ENCODE results near the gene ASTL. TPM values are rescaled to one million over a fixed set of nuclear protein-coding genes. Genes with fewer than 3 reads are reported as not detected.
A peak's percentile ranks its signal among the peaks of the same experiment; 100 is the strongest.

The ASTL gene
- total and polyA plus RNA-seq, 2 experiments from 2014 or later = not detected

GRCh38 chr2:96146153-96146880 is 8.0 kb upstream of the ASTL start:
- Histone ChIP-seq H3K9ac (no peak overlapping the region), H3K79me2 (ENCODE audit: insufficient read depth) (no peaks in the 10 kb centered on the region), H3K27me3 (replicated peaks; ENCODE audit: insufficient read depth) (no peaks in the 10 kb centered on the region), H2AFZ (no peak overlapping the region), H4K20me1 (ENCODE audit: insufficient read depth) (no peaks in the 10 kb centered on the region), H3K36me3 (ENCODE audit: low read depth) (no peaks in the 10 kb centered on the region), H3K9me3 (ENCODE audit: low read depth) (no peaks in the 10 kb centered on the region), H3K9me2 (ENCODE audit: insufficient read depth) (no peaks in the 10 kb centered on the region), H3F3A (ENCODE audit: insufficient read depth) (peaks cover 6% of the 10 kb centered on the region; the same call in 1 of the 2 replicates), H3K27ac (no peak overlapping the region), H3K4me3 (no peak overlapping the region), H3K4me1 (ENCODE audit: insufficient read depth) (peaks cover 9% of the 10 kb centered on the region; the same call in 1 of the 2 replicates), H3K4me2 (ENCODE audit: unreplicated experiment) (no peak overlapping the region)
- WGBS, 2 experiments (ENCODE audit: low coverage in 1 of 2, low lambda C conversion rate in 2 of 2, missing lambda C conversion rate in 2 of 2) = 92 to 94% methylated on average over 20 of the region's 20 CpGs
- no peak for TF ChIP-seq EZH2 (IDR thresholded peaks at IDR 0.05; ENCODE audit: insufficient read depth, poor library complexity, severe bottlenecking)
- TF ChIP-seq EZH2phosphoT487 (IDR thresholded peaks at IDR 0.05; ENCODE audit: insufficient read depth, low read depth) = no peak
- DNase-seq = no peak
- in situ Hi-C loops (cut with MboI) = no loop called here

- DNase-seq = no peak
- Histone ChIP-seq H3F3A (ENCODE audit: insufficient read depth) (peaks cover 6% of the 10 kb centered on the region; the same call in 1 of the 2 replicates), H3K79me2 (ENCODE audit: insufficient read depth) (no peaks in the 10 kb centered on the region), H3K9ac (peak overlapping the region; percentile 69), H3K36me3 (ENCODE audit: low read depth) (no peaks in the 10 kb centered on the region), H3K4me2 (ENCODE audit: unreplicated experiment) (no peak overlapping the region), H3K27ac (no peak overlapping the region), H3K9me2 (ENCODE audit: insufficient read depth) (no peaks in the 10 kb centered on the region), H4K20me1 (ENCODE audit: insufficient read depth) (no peaks in the 10 kb centered on the region), H3K4me3 (no peak overlapping the region), H3K4me1 (ENCODE audit: insufficient read depth) (peaks cover 9% of the 10 kb centered on the region; the same call in 1 of the 2 replicates), H3K9me3 (ENCODE audit: low read depth) (no peaks in the 10 kb centered on the region), H3K27me3 (replicated peaks; ENCODE audit: insufficient read depth) (no peaks in the 10 kb centered on the region), H2AFZ (no peak overlapping the region)
- no peak for TF ChIP-seq EZH2 (IDR thresholded peaks at IDR 0.05; ENCODE audit: insufficient read depth, poor library complexity, severe bottlenecking)
- TF ChIP-seq EZH2phosphoT487 (IDR thresholded peaks at IDR 0.05; ENCODE audit: insufficient read depth, low read depth) = no peak
- 61 to 70% methylated on average over 3 of the region's 3 CpGs for WGBS, 2 experiments (ENCODE audit: low coverage in 1 of 2, low lambda C conversion rate in 2 of 2, missing lambda C conversion rate in 2 of 2)
- in situ Hi-C loops (cut with MboI) = no loop called here
Observed at GRCh38 chr2:96145848-96146152, 7.5 kb upstream of the ASTL start.

GRCh38 chr2:96145036-96145847 is 6.9 kb upstream of the ASTL start, which contains the start of gene DUSP2:
Gene DUSP2 (minus strand): TSS chr2:96145440. CDS start chr2:96145354, 86 bp downstream.
- peaks cover 9% of the 10 kb centered on the region; the same call in 1 of the 2 replicates for H3K4me1 ChIP-seq (ENCODE audit: insufficient read depth)
- H3K4me3 ChIP-seq = peak within 1 kb of the TSS; percentile 69
- no peaks in the 10 kb centered on the region for H4K20me1 ChIP-seq (ENCODE audit: insufficient read depth)
- in situ Hi-C loops (cut with MboI) = no loop called here
- H3F3A ChIP-seq (ENCODE audit: insufficient read depth) = peaks cover 6% of the 10 kb centered on the region; the same call in 1 of the 2 replicates
- DNase-seq = peak; percentile 80
- peak within 1 kb of the TSS; percentile 67 for H3K4me2 ChIP-seq (ENCODE audit: unreplicated experiment)
- 3 to 6% methylated on average over 60 to 81 of the region's 94 CpGs for WGBS, 2 experiments (ENCODE audit: low coverage in 1 of 2, low lambda C conversion rate in 2 of 2, missing lambda C conversion rate in 2 of 2)
- H3K9me3 ChIP-seq (ENCODE audit: low read depth) = no peaks in the 10 kb centered on the region
- TF ChIP-seq EZH2 (IDR thresholded peaks at IDR 0.05; ENCODE audit: insufficient read depth, poor library complexity, severe bottlenecking) (no peak), EZH2phosphoT487 (IDR thresholded peaks at IDR 0.05; ENCODE audit: insufficient read depth, low read depth) (no peak)
- no peaks in the 10 kb centered on the region for H3K27me3 ChIP-seq (replicated peaks; ENCODE audit: insufficient read depth)
- no peak within 1 kb of the TSS for H3K27ac ChIP-seq
- no peaks in the 10 kb centered on the region for H3K79me2 ChIP-seq (ENCODE audit: insufficient read depth)
- H2AFZ ChIP-seq = peak within 1 kb of the TSS; percentile 69
- H3K36me3 ChIP-seq (ENCODE audit: low read depth) = no peaks in the 10 kb centered on the region
- H3K9me2 ChIP-seq (ENCODE audit: insufficient read depth) = no peaks in the 10 kb centered on the region
- peak within 1 kb of the TSS; percentile 69 for H3K9ac ChIP-seq

GRCh38 chr2:96144481-96145035 is 6.3 kb upstream of the ASTL start:
- H4K20me1 ChIP-seq (ENCODE audit: insufficient read depth) = no peaks in the 10 kb centered on the region
- no peaks in the 10 kb centered on the region for H3K27me3 ChIP-seq (replicated peaks; ENCODE audit: insufficient read depth)
- no peak for DNase-seq
- no peaks in the 10 kb centered on the region for H3K79me2 ChIP-seq (ENCODE audit: insufficient read depth)
- peak overlapping the region; percentile 69 for H2AFZ ChIP-seq
- in situ Hi-C loops (cut with MboI) = no loop called here
- H3K36me3 ChIP-seq (ENCODE audit: low read depth) = no peaks in the 10 kb centered on the region
- peak overlapping the region; percentile 69 for H3K9ac ChIP-seq
- WGBS, 2 experiments (ENCODE audit: low coverage in 1 of 2, low lambda C conversion rate in 2 of 2, missing lambda C conversion rate in 2 of 2) = 6 to 14% methylated on average over 14 to 35 of the region's 35 CpGs
- peaks cover 9% of the 10 kb centered on the region; the same call in 1 of the 2 replicates for H3K4me1 ChIP-seq (ENCODE audit: insufficient read depth)
- H3K9me3 ChIP-seq (ENCODE audit: low read depth) = no peaks in the 10 kb centered on the region
- H3K9me2 ChIP-seq (ENCODE audit: insufficient read depth) = no peaks in the 10 kb centered on the region
- no peak overlapping the region for H3K27ac ChIP-seq
- peaks cover 6% of the 10 kb centered on the region; the same call in 1 of the 2 replicates for H3F3A ChIP-seq (ENCODE audit: insufficient read depth)
- H3K4me3 ChIP-seq = peak overlapping the region; percentile 69
- H3K4me2 ChIP-seq (ENCODE audit: unreplicated experiment) = peak overlapping the region; percentile 67
- TF ChIP-seq EZH2phosphoT487 (IDR thresholded peaks at IDR 0.05; ENCODE audit: insufficient read depth, low read depth) = no peak
- TF ChIP-seq EZH2 (IDR thresholded peaks at IDR 0.05; ENCODE audit: insufficient read depth, poor library complexity, severe bottlenecking) = no peak

Data from GM23248 (cell line).